Loucy (cell line): ENCODE measurements around the gene RRP1.

ENCODE experiments used
- H2AFZ ChIP-seq: fragments of 200-600 bp; sonication (generic); 2 replicates; pipeline ENCODE4 v1.6.0; 2016; ENCODE audit warnings: antibody characterized with exemption, mild to moderate bottlenecking, low read length, moderate library complexity
- H3F3A ChIP-seq: fragments of 200-600 bp; 2 replicates; pipeline ENCODE4 v1.6.0; 2016; ENCODE audit warnings: antibody characterized with exemption, low read depth, mild to moderate bottlenecking
- H3K27me3 ChIP-seq: fragments of 200-600 bp; sonication (generic); 2 replicates; pipeline ENCODE4 v1.6.1; 2014; ENCODE audit warnings: low read length, mild to moderate bottlenecking; ENCODE audit not compliant: insufficient read depth, poor library complexity, severe bottlenecking
- H3K36me3 ChIP-seq: fragments of 200-600 bp; sonication (generic); 2 replicates; pipeline ENCODE4 v1.6.1; 2016; ENCODE audit warnings: low read length; ENCODE audit not compliant: insufficient read depth
- H3K4me1 ChIP-seq: fragments of 200-600 bp; sonication (generic); 2 replicates; pipeline ENCODE4 v1.5.1; 2014; ENCODE audit warnings: low read length, mild to moderate bottlenecking; ENCODE audit not compliant: insufficient read depth, poor library complexity, severe bottlenecking
- H3K4me2 ChIP-seq: fragments of 200-600 bp; sonication (generic); 2 replicates; pipeline ENCODE4 v1.6.0; 2014; ENCODE audit warnings: antibody characterized with exemption, low read length, low read depth, mild to moderate bottlenecking; ENCODE audit not compliant: poor library complexity, severe bottlenecking
- H3K4me3 ChIP-seq: fragments of 200-600 bp; sonication (generic); 2 replicates; pipeline ENCODE4 v1.5.1; 2014; ENCODE audit warnings: low read length, mild to moderate bottlenecking, mixed read lengths; ENCODE audit not compliant: poor library complexity, severe bottlenecking
- H3K79me2 ChIP-seq: fragments of 200-600 bp; sonication (generic); 2 replicates; pipeline ENCODE4 v1.6.1; 2014; ENCODE audit warnings: low read length; ENCODE audit not compliant: insufficient read depth
- H3K9ac ChIP-seq: fragments of 200-600 bp; sonication (generic); 2 replicates; pipeline ENCODE4 v1.6.0; 2014; ENCODE audit warnings: mild to moderate bottlenecking, low read depth, low read length, moderate library complexity; ENCODE audit not compliant: poor library complexity, severe bottlenecking
- H3K9me2 ChIP-seq: fragments of 200-600 bp; sonication (generic); replicated peaks from 2 replicates; pipeline ENCODE4 v1.6.1; 2016; ENCODE audit warnings: low read depth, low read length, mixed read lengths
- H3K9me3 ChIP-seq: fragments of 200-600 bp; sonication (generic); 2 replicates; pipeline ENCODE4 v1.6.1; 2014; ENCODE audit warnings: mild to moderate bottlenecking, antibody characterized with exemption, low read length, low read depth; ENCODE audit not compliant: insufficient read depth
- H4K20me1 ChIP-seq: fragments of 200-600 bp; sonication (generic); 2 replicates; pipeline ENCODE4 v1.6.0; 2014; ENCODE audit warnings: antibody characterized with exemption, low read length, mild to moderate bottlenecking; ENCODE audit not compliant: insufficient read depth, poor library complexity, severe bottlenecking
- CTCF ChIP-seq: fragments of 200-600 bp; sonication (generic); conservative IDR thresholded peaks from 2 replicates; pipeline ENCODE4 v1.5.1; 2014; ENCODE audit warnings: mild to moderate bottlenecking, antibody characterized with exemption, low read length
- EZH2phosphoT487 ChIP-seq: fragments of 200-600 bp; IDR thresholded peaks from 2 replicates; pipeline ENCODE4 v1.6.1; 2018; ENCODE audit warnings: antibody characterized with exemption, mild to moderate bottlenecking, moderate library complexity, borderline replicate concordance

Gene RRP1

GRCh38 chr21:43750339-43751033 is 38.9 kb upstream of the RRP1 start:
- Histone ChIP-seq H3K27me3 (no peaks in the 10 kb centered on the region), H3K4me3 (no peak overlapping the region), H3K4me2 (no peak overlapping the region), H3K9ac (no peak overlapping the region), H3K9me2 (no peaks in the 10 kb centered on the region), H4K20me1 (no peaks in the 10 kb centered on the region), H3K4me1 (no peaks in the 10 kb centered on the region), H2AFZ (no peak overlapping the region), H3K36me3 (peaks cover 50% of the 10 kb centered on the region; the same call in 1 of the 2 replicates), H3K9me3 (no peaks in the 10 kb centered on the region), H3F3A (no peaks in the 10 kb centered on the region), H3K79me2 (no peaks in the 10 kb centered on the region)
- TF ChIP-seq EZH2phosphoT487 (no peak), CTCF (no peak)

GRCh38 chr21:43751955-43752591 is 37.3 kb upstream of the RRP1 start:
- Histone ChIP-seq H3K9me2 (no peaks in the 10 kb centered on the region), H3F3A (no peaks in the 10 kb centered on the region), H3K79me2 (no peaks in the 10 kb centered on the region), H4K20me1 (no peaks in the 10 kb centered on the region), H3K9me3 (no peaks in the 10 kb centered on the region), H3K4me1 (no peaks in the 10 kb centered on the region), H3K4me2 (no peak overlapping the region), H3K9ac (no peak overlapping the region), H2AFZ (no peak overlapping the region), H3K36me3 (peaks cover 48% of the 10 kb centered on the region; the same call in 1 of the 2 replicates), H3K4me3 (no peak overlapping the region), H3K27me3 (no peaks in the 10 kb centered on the region)
- TF ChIP-seq CTCF = no peak
- TF ChIP-seq EZH2phosphoT487 = no peak

GRCh38 chr21:43752758-43753438 is 36.5 kb upstream of the RRP1 start:
- no peak overlapping the region for H2AFZ ChIP-seq
- H3F3A ChIP-seq = no peaks in the 10 kb centered on the region
- H3K9me2 ChIP-seq = no peaks in the 10 kb centered on the region
- H3K9me3 ChIP-seq = no peaks in the 10 kb centered on the region
- TF ChIP-seq CTCF = no peak
- TF ChIP-seq EZH2phosphoT487 = no peak
- H4K20me1 ChIP-seq = no peaks in the 10 kb centered on the region
- no peak overlapping the region for H3K9ac ChIP-seq
- no peaks in the 10 kb centered on the region for H3K79me2 ChIP-seq
- no peaks in the 10 kb centered on the region for H3K4me1 ChIP-seq
- H3K4me3 ChIP-seq = no peak overlapping the region
- no peak overlapping the region for H3K4me2 ChIP-seq
- H3K27me3 ChIP-seq = no peaks in the 10 kb centered on the region
- peaks cover 41% of the 10 kb centered on the region; the same call in 1 of the 2 replicates for H3K36me3 ChIP-seq
